Gastrocnemius medialis (tissue), 4 donors: Measurements from ENCODE around the gene SEMA3G.

ENCODE experiments used
- POLR2A ChIP-seq, 2 donors: fragments of 450-650 bp; IDR thresholded peaks; one replicate each; pipeline ENCODE4 v1.6.1; 2017; ENCODE audit warnings: antibody characterized with exemption in 2 of 2, mild to moderate bottlenecking in 2 of 2, moderate library complexity in 2 of 2
- TF ChIP-seq, protein P1 (sequence below), 5 experiments: fragments of 450-650 bp in 3 of 5; fragments of 200-600 bp in 2 of 5; sonication (generic) in 2 of 5; IDR thresholded peaks in 4 of 5; conservative IDR thresholded peaks in 1 of 5; 1 replicate in 4 of 5; 2 replicates in 1 of 5; pipeline ENCODE4 v1.5.1; 2016 to 2019; ENCODE audit warnings: antibody characterized with exemption in 5 of 5, mild to moderate bottlenecking in 3 of 5, moderate library complexity in 3 of 5

- TF ChIP-seq, protein P1, sequence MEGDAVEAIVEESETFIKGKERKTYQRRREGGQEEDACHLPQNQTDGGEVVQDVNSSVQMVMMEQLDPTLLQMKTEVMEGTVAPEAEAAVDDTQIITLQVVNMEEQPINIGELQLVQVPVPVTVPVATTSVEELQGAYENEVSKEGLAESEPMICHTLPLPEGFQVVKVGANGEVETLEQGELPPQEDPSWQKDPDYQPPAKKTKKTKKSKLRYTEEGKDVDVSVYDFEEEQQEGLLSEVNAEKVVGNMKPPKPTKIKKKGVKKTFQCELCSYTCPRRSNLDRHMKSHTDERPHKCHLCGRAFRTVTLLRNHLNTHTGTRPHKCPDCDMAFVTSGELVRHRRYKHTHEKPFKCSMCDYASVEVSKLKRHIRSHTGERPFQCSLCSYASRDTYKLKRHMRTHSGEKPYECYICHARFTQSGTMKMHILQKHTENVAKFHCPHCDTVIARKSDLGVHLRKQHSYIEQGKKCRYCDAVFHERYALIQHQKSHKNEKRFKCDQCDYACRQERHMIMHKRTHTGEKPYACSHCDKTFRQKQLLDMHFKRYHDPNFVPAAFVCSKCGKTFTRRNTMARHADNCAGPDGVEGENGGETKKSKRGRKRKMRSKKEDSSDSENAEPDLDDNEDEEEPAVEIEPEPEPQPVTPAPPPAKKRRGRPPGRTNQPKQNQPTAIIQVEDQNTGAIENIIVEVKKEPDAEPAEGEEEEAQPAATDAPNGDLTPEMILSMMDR (IDR thresholded peaks at IDR 0.05 in 4 of 5, conservative IDR thresholded peaks at IDR 0.05 in 1 of 5): no peak
- no peak for TF ChIP-seq POLR2A (IDR thresholded peaks at IDR 0.05)
Measured at GRCh38 chr3:52494445-52494844, 49.5 kb upstream of the SEMA3G start.
